Chondrocyte (in vitro differentiated cells): ENCODE measurements around the gene CYBB. TPM values are rescaled to one million over a fixed set of nuclear protein-coding genes. Genes with fewer than 3 reads are reported as not detected.

Source experiments
- DNase-seq: peaks from one replicate; pipeline ENCODE4 v3.0.0; 2021; ENCODE audit warnings: mixed read lengths, low spot score
- H3K27ac Mint-ChIP-seq: one replicate; pipeline ENCODE4 v1.8.0; 2021; ENCODE audit warnings: mild to moderate bottlenecking, moderate library complexity, mixed read lengths; ENCODE audit not compliant: unreplicated experiment
- H3K27me3 Mint-ChIP-seq: 2 replicates; pipeline ENCODE4 v1.8.0; 2021; ENCODE audit warnings: low read depth, mixed read lengths
- H3K36me3 Mint-ChIP-seq: 2 replicates; pipeline ENCODE4 v1.8.0; 2021; ENCODE audit warnings: low read depth, mixed read lengths
- H3K4me1 Mint-ChIP-seq: 2 replicates; pipeline ENCODE4 v1.8.0; 2021; ENCODE audit warnings: low read depth, mild to moderate bottlenecking, mixed read lengths
- H3K4me3 Mint-ChIP-seq: one replicate; pipeline ENCODE4 v1.8.0; 2021; ENCODE audit warnings: mild to moderate bottlenecking, moderate library complexity, mixed read lengths; ENCODE audit not compliant: unreplicated experiment
- H3K9me3 Mint-ChIP-seq: 2 replicates; pipeline ENCODE4 v1.8.0; 2021; ENCODE audit warnings: low read depth, mixed read lengths
- total RNA-seq: library from RNA; stranded (reverse); gene quantifications from 3 replicates; pipeline ENCODE4 v1.2.1, GENCODE V29; 2021
- TF ChIP-seq, protein P1 (sequence below): fragments of 200-600 bp; sonication (generic); IDR thresholded peaks from 2 replicates; pipeline ENCODE4 v1.5.0; 2021; ENCODE audit warnings: antibody characterized with exemption, mild to moderate bottlenecking, moderate library complexity

Gene CYBB
- total RNA-seq, 1 donor from 2014 or later: not detected

GRCh38 chrX:37847733-37848197 lies 67.9 kb downstream of the CYBB start:
- no peaks in the 10 kb centered on the region for H3K36me3 Mint-ChIP-seq
- peak overlapping the region; percentile 85 for H3K27ac Mint-ChIP-seq
- H3K9me3 Mint-ChIP-seq: no peaks in the 10 kb centered on the region
- H3K4me1 Mint-ChIP-seq: peaks cover 8% of the 10 kb centered on the region
- DNase-seq: no peak
- H3K27me3 Mint-ChIP-seq: no peaks in the 10 kb centered on the region
- H3K4me3 Mint-ChIP-seq: peak overlapping the region; percentile 75
- TF ChIP-seq, protein P1, sequence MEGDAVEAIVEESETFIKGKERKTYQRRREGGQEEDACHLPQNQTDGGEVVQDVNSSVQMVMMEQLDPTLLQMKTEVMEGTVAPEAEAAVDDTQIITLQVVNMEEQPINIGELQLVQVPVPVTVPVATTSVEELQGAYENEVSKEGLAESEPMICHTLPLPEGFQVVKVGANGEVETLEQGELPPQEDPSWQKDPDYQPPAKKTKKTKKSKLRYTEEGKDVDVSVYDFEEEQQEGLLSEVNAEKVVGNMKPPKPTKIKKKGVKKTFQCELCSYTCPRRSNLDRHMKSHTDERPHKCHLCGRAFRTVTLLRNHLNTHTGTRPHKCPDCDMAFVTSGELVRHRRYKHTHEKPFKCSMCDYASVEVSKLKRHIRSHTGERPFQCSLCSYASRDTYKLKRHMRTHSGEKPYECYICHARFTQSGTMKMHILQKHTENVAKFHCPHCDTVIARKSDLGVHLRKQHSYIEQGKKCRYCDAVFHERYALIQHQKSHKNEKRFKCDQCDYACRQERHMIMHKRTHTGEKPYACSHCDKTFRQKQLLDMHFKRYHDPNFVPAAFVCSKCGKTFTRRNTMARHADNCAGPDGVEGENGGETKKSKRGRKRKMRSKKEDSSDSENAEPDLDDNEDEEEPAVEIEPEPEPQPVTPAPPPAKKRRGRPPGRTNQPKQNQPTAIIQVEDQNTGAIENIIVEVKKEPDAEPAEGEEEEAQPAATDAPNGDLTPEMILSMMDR: no peak

GRCh38 chrX:37854148-37854547 lies 74.3 kb downstream of the CYBB start:
- Mint-ChIP-seq H3K27me3 (no peaks in the 10 kb centered on the region), H3K4me1 (no peaks in the 10 kb centered on the region), H3K4me3 (no peak overlapping the region), H3K36me3 (no peaks in the 10 kb centered on the region), H3K27ac (no peak overlapping the region), H3K9me3 (no peaks in the 10 kb centered on the region)
- TF ChIP-seq, protein P1: no peak
- DNase-seq: no peak

DNA sequence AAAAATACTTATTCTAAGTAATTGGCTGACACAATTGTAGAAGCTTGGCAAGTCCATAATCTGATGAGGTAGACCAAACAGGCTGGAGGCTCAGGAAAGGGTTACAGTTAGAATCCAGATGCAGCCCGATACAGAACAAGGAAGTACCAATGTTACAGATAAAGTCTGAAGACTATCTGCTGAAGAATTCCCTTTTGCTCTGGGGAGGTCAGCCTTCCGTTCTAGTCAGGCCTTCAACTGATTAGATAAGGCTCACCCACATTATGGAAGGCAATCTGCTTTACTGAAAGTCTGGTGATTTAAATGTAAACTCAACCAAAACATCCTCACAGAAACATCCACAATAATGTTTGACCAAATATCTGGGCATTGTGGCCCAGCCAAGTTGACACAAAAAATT lies 74.9 kb downstream of the CYBB start:
- TF ChIP-seq, protein P1: no peak
- Mint-ChIP-seq H3K36me3 (no peaks in the 10 kb centered on the region), H3K4me3 (no peak overlapping the region), H3K4me1 (no peaks in the 10 kb centered on the region), H3K27me3 (no peaks in the 10 kb centered on the region), H3K27ac (no peak overlapping the region), H3K9me3 (no peaks in the 10 kb centered on the region)
- no peak for DNase-seq

- TF ChIP-seq, protein P1: no peak
- Mint-ChIP-seq H3K36me3 (no peaks in the 10 kb centered on the region), H3K27me3 (no peaks in the 10 kb centered on the region), H3K9me3 (no peaks in the 10 kb centered on the region), H3K4me1 (peaks cover 13% of the 10 kb centered on the region), H3K4me3 (no peak overlapping the region), H3K27ac (no peak overlapping the region)
- no peak for DNase-seq
Measured at GRCh38 chrX:37860721-37861120, 80.9 kb downstream of the CYBB start.

GRCh38 chrX:37862851-37863250 lies 83.0 kb downstream of the CYBB start:
- Mint-ChIP-seq H3K27me3 (no peaks in the 10 kb centered on the region), H3K27ac (no peak overlapping the region), H3K4me3 (no peak overlapping the region), H3K36me3 (no peaks in the 10 kb centered on the region), H3K4me1 (peaks cover 13% of the 10 kb centered on the region), H3K9me3 (no peaks in the 10 kb centered on the region)
- no peak for DNase-seq
- TF ChIP-seq, protein P1: no peak

Other genes starting within 250 kb of the CYBB start
- 0.05 TPM in 1 of 3 replicates, not detected in the others for gene LANCL3, start 208.4 kb upstream of the CYBB start, total RNA-seq
- 0.07 TPM in 1 of 3 replicates, not detected in the others for gene XK, start 94.3 kb upstream of the CYBB start, total RNA-seq
- 31.5 to 36.5 TPM (median 35.8 TPM) in 3 replicates for gene DYNLT3, start 67.5 kb downstream of the CYBB start, total RNA-seq
- 0.26 to 0.92 TPM (median 0.27 TPM) in 3 replicates for gene SYTL5, start 226.5 kb downstream of the CYBB start, total RNA-seq